Suprapubic skin (tissue), 4 donors: ENCODE results near the gene MEIOB. TPM values are rescaled to one million over a fixed set of nuclear protein-coding genes. Genes with fewer than 3 reads are reported as not detected.
"Not testable (repeated sequence)": the region's sequence is repeated elsewhere in the genome, so short reads cannot be mapped to it uniquely, and the experiment has no call there.

Experiments used
- DNase-seq, 2 donors: peaks; one replicate each; pipeline ENCODE4 v3.0.0-alpha.2; 2019; ENCODE audit warnings: low spot score in 2 of 2
- H3K27ac ChIP-seq: fragments of 200-600 bp; sonication (generic); one replicate; pipeline ENCODE4 v1.5.1; 2019
- H3K27me3 ChIP-seq: fragments of 200-600 bp; sonication (generic); one replicate; pipeline ENCODE4 v1.5.1; 2019
- H3K36me3 ChIP-seq: fragments of 200-600 bp; sonication (generic); one replicate; pipeline ENCODE4 v1.5.1; 2019
- H3K4me1 ChIP-seq: fragments of 200-600 bp; sonication (generic); one replicate; pipeline ENCODE4 v1.5.1; 2019
- H3K4me3 ChIP-seq: fragments of 200-600 bp; sonication (generic); one replicate; pipeline ENCODE4 v1.5.1; 2019; ENCODE audit warnings: mild to moderate bottlenecking
- H3K9me3 ChIP-seq: fragments of 200-600 bp; sonication (generic); one replicate; pipeline ENCODE4 v1.5.1; 2019
- EP300 ChIP-seq: sonication (generic); formaldehyde crosslinking; IDR thresholded peaks from one replicate; pipeline ENCODE4 v1.6.1; 2017; ENCODE audit warnings: antibody characterized with exemption
- POLR2A ChIP-seq, 2 donors: fragments of 450-650 bp; IDR thresholded peaks; one replicate each; pipeline ENCODE4 v1.6.1; 2017; ENCODE audit warnings: antibody characterized with exemption in 2 of 2, mild to moderate bottlenecking in 2 of 2, moderate library complexity in 2 of 2
- POLR2AphosphoS5 ChIP-seq, 3 donors: sonication (generic); formaldehyde crosslinking; IDR thresholded peaks; one replicate each; pipeline ENCODE4 v1.6.1; 2017; ENCODE audit warnings: antibody characterized with exemption in 3 of 3
- WGBS: methylation state at CpG from one replicate; pipeline ENCODE4 v1.1.5; 2018; 5-methylcytosine and 5-hydroxymethylcytosine counted together
- total RNA-seq, 4 donors: library from RNA; depleted of rRNA; stranded (reverse); fragments of >200 nt; gene quantifications; one replicate each; pipeline ENCODE4 v1.1.0, GENCODE V29; 2016
- TF ChIP-seq, protein P1 (sequence below), 2 donors: fragments of 200-600 bp in 1 of 2; fragments of 450-650 bp in 1 of 2; sonication (generic) in 1 of 2; IDR thresholded peaks; one replicate each; pipeline ENCODE4 v1.5.1; 2016 to 2019; ENCODE audit warnings: antibody characterized with exemption in 2 of 2, mild to moderate bottlenecking in 1 of 2, moderate library complexity in 1 of 2

Gene MEIOB
- total RNA-seq, 4 donors from 2014 or later, result 0.29 to 0.68 TPM; not detected in 2

DNA sequence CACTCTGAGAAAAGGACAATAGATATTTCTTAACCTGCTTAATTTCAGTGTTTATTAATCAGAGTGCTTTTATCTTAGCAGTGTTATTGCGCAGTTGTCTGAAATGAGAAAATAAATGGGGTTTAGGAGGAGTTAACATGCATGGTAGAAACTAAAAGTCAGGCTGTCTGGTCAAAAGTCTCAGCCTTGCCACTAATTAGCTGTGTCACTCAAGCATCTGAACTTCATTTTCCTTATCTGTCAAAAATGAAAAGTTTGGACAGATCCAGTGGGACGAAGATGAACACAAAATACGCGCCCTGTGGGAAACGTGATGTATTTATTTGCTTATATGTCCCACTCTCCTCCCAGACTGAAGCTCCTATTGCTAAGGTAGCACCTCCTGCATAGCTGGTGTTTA is 6.3 kb upstream of the MEIOB start:
- WGBS, result 79% methylated on average over 5 of the region's 5 CpGs
- H3K36me3 ChIP-seq, result no peaks in the 10 kb centered on the region
- no peaks in the 10 kb centered on the region for H3K9me3 ChIP-seq
- H3K27me3 ChIP-seq, result peaks cover 22% of the 10 kb centered on the region
- DNase-seq, result no peak
- no peaks in the 10 kb centered on the region for H3K4me1 ChIP-seq
- H3K27ac ChIP-seq, result no peak overlapping the region
- TF ChIP-seq EP300 (no peak), POLR2AphosphoS5 (IDR thresholded peaks at IDR 0.05) (no peak), POLR2A (IDR thresholded peaks at IDR 0.05) (no peak)
- TF ChIP-seq, protein P1, sequence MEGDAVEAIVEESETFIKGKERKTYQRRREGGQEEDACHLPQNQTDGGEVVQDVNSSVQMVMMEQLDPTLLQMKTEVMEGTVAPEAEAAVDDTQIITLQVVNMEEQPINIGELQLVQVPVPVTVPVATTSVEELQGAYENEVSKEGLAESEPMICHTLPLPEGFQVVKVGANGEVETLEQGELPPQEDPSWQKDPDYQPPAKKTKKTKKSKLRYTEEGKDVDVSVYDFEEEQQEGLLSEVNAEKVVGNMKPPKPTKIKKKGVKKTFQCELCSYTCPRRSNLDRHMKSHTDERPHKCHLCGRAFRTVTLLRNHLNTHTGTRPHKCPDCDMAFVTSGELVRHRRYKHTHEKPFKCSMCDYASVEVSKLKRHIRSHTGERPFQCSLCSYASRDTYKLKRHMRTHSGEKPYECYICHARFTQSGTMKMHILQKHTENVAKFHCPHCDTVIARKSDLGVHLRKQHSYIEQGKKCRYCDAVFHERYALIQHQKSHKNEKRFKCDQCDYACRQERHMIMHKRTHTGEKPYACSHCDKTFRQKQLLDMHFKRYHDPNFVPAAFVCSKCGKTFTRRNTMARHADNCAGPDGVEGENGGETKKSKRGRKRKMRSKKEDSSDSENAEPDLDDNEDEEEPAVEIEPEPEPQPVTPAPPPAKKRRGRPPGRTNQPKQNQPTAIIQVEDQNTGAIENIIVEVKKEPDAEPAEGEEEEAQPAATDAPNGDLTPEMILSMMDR (IDR thresholded peaks at IDR 0.05), result no peak
- no peak overlapping the region for H3K4me3 ChIP-seq

DNA sequence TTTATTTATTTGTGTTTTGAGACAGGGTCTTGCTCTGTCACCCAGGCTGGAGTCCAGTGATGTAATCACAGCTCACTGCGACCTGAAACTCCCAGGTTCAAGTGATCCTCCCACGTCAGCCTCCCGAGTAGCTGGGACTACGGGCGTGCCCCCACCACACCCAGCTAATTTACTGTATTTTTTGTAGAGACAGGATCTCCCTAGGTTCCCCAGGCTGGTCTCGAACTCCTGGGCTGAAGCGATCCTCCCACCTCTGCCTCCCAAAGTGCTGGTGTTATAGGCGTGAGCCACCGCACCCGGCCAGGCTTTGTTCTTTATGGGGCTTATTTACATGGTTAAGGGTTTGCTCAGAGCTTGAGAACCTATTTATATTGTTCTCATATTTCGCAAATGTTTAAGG is 5.8 kb upstream of the MEIOB start:
- peaks cover 21% of the 10 kb centered on the region for H3K27me3 ChIP-seq
- TF ChIP-seq POLR2A (IDR thresholded peaks at IDR 0.05), result no peak
- TF ChIP-seq, protein P1 (IDR thresholded peaks at IDR 0.05), result no peak
- TF ChIP-seq EP300, result no peak
- no peak for TF ChIP-seq POLR2AphosphoS5 (IDR thresholded peaks at IDR 0.05)
- no peaks in the 10 kb centered on the region for H3K9me3 ChIP-seq
- peak in 1 of 2 donors; percentile 21 for DNase-seq
- 63% methylated on average over 11 of the region's 11 CpGs for WGBS
- no peak overlapping the region for H3K4me3 ChIP-seq
- H3K36me3 ChIP-seq, result no peaks in the 10 kb centered on the region
- no peaks in the 10 kb centered on the region for H3K4me1 ChIP-seq
- H3K27ac ChIP-seq, result no peak overlapping the region

DNA sequence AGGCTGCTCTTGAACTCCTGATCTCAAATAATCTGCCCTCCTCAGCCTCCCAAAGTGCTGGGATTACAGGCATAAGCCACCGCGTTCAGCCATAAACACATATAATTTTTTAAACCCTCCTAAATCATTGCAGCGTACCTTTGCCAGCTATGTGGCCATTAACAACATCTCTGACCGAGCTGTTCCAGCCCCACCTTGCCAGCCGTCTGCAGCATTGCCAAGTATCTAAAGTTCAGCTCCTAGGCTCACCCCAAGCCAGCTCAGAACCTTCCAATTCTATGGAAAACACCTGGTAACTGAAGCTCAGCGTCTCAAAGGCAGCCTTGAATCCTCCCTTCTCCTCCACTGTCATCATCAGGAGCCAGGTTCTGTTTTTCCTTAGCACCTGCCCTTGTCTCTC is 5.1 kb upstream of the MEIOB start:
- WGBS, result 60% methylated on average over 6 of the region's 6 CpGs
- H3K27ac ChIP-seq, result no peak overlapping the region
- H3K4me1 ChIP-seq, result peaks cover 4% of the 10 kb centered on the region
- H3K27me3 ChIP-seq, result peaks cover 28% of the 10 kb centered on the region
- TF ChIP-seq POLR2AphosphoS5 (IDR thresholded peaks at IDR 0.05) (no peak), POLR2A (IDR thresholded peaks at IDR 0.05) (no peak), EP300 (no peak)
- TF ChIP-seq, protein P1 (IDR thresholded peaks at IDR 0.05), result no peak
- DNase-seq, result peak in 1 of 2 donors; percentile 20
- no peaks in the 10 kb centered on the region for H3K9me3 ChIP-seq
- no peaks in the 10 kb centered on the region for H3K36me3 ChIP-seq
- H3K4me3 ChIP-seq, result no peak overlapping the region

DNA sequence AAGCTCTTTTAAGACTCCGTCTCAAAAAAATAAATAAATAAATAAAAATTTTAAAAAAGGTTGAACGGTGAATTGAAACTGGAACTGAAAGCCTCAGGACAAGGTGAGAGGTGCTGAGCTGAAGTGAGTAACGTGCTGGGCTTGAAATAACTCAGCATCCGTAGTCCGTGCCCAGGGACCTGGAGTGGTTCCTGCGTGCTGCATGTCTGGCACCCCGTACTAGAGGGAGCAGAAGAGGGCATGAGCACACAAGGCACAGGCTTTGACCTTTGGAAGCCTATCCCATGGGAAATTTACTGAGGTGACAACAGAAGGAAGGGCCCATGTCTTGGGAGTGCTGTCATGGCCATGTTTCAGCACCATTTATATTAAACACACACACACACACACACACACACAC is 4.5 kb upstream of the MEIOB start:
- peak in 1 of 2 donors; percentile 47 for DNase-seq
- H3K9me3 ChIP-seq, result no peaks in the 10 kb centered on the region
- 77% methylated on average over 7 of the region's 7 CpGs for WGBS
- no peak overlapping the region for H3K27ac ChIP-seq
- no peak overlapping the region for H3K4me3 ChIP-seq
- TF ChIP-seq POLR2A (IDR thresholded peaks at IDR 0.05) (no peak), POLR2AphosphoS5 (IDR thresholded peaks at IDR 0.05) (no peak), EP300 (no peak)
- TF ChIP-seq, protein P1 (IDR thresholded peaks at IDR 0.05), result no peak
- H3K27me3 ChIP-seq, result peaks cover 32% of the 10 kb centered on the region
- peaks cover 7% of the 10 kb centered on the region for H3K4me1 ChIP-seq
- H3K36me3 ChIP-seq, result no peaks in the 10 kb centered on the region

DNA sequence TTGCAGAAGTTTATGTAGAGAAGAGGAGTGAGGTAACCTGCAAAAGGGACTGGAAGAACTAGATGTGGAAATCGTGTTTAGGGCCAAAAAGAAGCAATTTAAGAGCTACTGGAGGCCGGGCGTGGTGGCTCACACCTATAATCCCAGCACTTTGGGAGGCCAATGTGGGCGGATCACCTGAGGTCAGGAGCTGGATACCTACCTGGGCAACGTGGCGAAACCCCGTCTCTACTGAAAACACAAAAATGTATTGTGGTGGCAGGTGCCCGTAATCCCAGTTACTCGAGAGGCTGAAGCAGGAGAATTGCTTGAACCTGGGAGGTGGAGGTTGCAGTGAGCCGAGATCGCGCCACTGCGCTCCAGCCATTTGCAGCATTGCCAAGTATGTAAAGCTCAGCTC is 4.1 kb upstream of the MEIOB start:
- not testable (repeated sequence) for H3K9me3 ChIP-seq, H3K36me3 ChIP-seq, H3K4me1 ChIP-seq, H3K27ac ChIP-seq, H3K4me3 ChIP-seq
- peaks cover 32% of the 10 kb centered on the region for H3K27me3 ChIP-seq
- 89% methylated on average over 13 of the region's 13 CpGs for WGBS
- DNase-seq, result peak in 1 of 2 donors; percentile 35

DNA sequence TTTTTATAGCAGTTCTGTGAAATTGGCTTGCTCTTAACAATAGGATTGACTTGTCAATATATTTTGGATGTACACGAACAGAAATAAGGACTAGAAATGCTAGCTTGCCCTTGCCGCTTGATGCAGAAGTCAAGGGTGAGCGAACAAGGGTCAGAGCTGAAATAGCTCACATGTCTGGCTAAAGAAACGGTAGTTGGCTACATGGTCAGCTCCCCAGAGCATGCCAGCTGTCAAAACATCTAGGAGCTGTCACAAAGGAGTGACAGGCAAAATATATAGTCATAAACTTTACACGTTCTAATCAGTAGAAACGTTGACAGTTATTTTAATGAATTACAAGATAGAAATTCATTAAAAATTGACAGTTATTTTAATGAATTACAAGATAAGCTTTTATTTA is 2.9 kb upstream of the MEIOB start:
- H3K9me3 ChIP-seq, result no peaks in the 10 kb centered on the region
- peaks cover 32% of the 10 kb centered on the region for H3K27me3 ChIP-seq
- H3K4me1 ChIP-seq, result peaks cover 7% of the 10 kb centered on the region
- TF ChIP-seq POLR2AphosphoS5 (IDR thresholded peaks at IDR 0.05) (no peak), POLR2A (IDR thresholded peaks at IDR 0.05) (no peak), EP300 (no peak)
- TF ChIP-seq, protein P1 (IDR thresholded peaks at IDR 0.05), result no peak
- no peaks in the 10 kb centered on the region for H3K36me3 ChIP-seq
- WGBS, result 69% methylated on average over 6 of the region's 6 CpGs
- DNase-seq, result no peak
- H3K27ac ChIP-seq, result no peak overlapping the region
- no peak overlapping the region for H3K4me3 ChIP-seq
